Mesenchymal stem cell (in vitro differentiated cells and primary cell): Measurements from ENCODE around the gene PTCH1.

Experiments used
- DNase-seq: peaks from one replicate; pipeline ENCODE4 v3.0.0-alpha.2; 2013
- H2AFZ ChIP-seq: one replicate; pipeline ENCODE4 v1.6.1; 2013; ENCODE audit warnings: low read depth, mild to moderate bottlenecking, control low read depth, inconsistent platforms, low read length, moderate library complexity
- H2AK5ac ChIP-seq: 2 replicates; pipeline ENCODE4 v1.6.1; 2013; ENCODE audit warnings: low read length, moderate library complexity, mild to moderate bottlenecking, inconsistent platforms; ENCODE audit not compliant: severe bottlenecking
- H2BK120ac ChIP-seq: one replicate; pipeline ENCODE4 v1.6.1; 2013; ENCODE audit warnings: low read depth, mild to moderate bottlenecking, inconsistent platforms, low read length, moderate library complexity
- H2BK12ac ChIP-seq, 2 experiments: one replicate each; pipeline ENCODE4 v1.6.1; 2013; ENCODE audit warnings: inconsistent platforms in 2 of 2, low read length in 2 of 2, mild to moderate bottlenecking in 2 of 2, moderate library complexity in 2 of 2, control low read depth in 1 of 2
- H2BK15ac ChIP-seq: one replicate; pipeline ENCODE4 v1.6.1; 2013; ENCODE audit warnings: mild to moderate bottlenecking, low read depth, inconsistent platforms; ENCODE audit not compliant: poor library complexity, severe bottlenecking
- H2BK5ac ChIP-seq: 2 replicates; pipeline ENCODE4 v1.6.1; 2013; ENCODE audit warnings: low read depth, mild to moderate bottlenecking, low read length, control low read depth, inconsistent platforms; ENCODE audit not compliant: poor library complexity, severe bottlenecking
- H3K14ac ChIP-seq, 2 experiments: one replicate each; pipeline ENCODE4 v1.6.1; 2013; ENCODE audit warnings: inconsistent platforms in 2 of 2, low read length in 2 of 2, control low read depth in 1 of 2, mild to moderate bottlenecking in 1 of 2, moderate library complexity in 1 of 2
- H3K18ac ChIP-seq, 2 experiments: one replicate each; pipeline ENCODE4 v1.6.1; 2013; ENCODE audit warnings: inconsistent platforms in 2 of 2, low read length in 2 of 2, control low read depth in 1 of 2, low read depth in 1 of 2, mild to moderate bottlenecking in 1 of 2
- H3K23ac ChIP-seq, 2 experiments: one replicate each; pipeline ENCODE4 v1.6.1; 2013; ENCODE audit warnings: inconsistent platforms in 2 of 2, low read length in 2 of 2, mild to moderate bottlenecking in 2 of 2, moderate library complexity in 2 of 2, control low read depth in 1 of 2
- H3K27ac ChIP-seq: 2 replicates; pipeline ENCODE4 v1.5.1; 2013; ENCODE audit warnings: mild to moderate bottlenecking, moderate library complexity, low read length, control low read depth, inconsistent platforms; ENCODE audit not compliant: poor library complexity, severe bottlenecking
- H3K27me3 ChIP-seq, 2 experiments: 2 replicates each; pipeline versions ENCODE4 v1.6.1 to v1.7.0; 2013; ENCODE audit warnings: low read length in 2 of 2, mild to moderate bottlenecking in 2 of 2, moderate library complexity in 2 of 2, control low read depth in 1 of 2, inconsistent platforms in 1 of 2; ENCODE audit not compliant: control insufficient read depth in 1 of 2, insufficient read depth in 1 of 2
- H3K36me3 ChIP-seq, 2 experiments: 2 replicates each; pipeline versions ENCODE4 v1.6.1 to v1.7.0; 2013; ENCODE audit warnings: low read length in 2 of 2, control low read depth in 1 of 2, inconsistent platforms in 1 of 2, low read depth in 1 of 2, mild to moderate bottlenecking in 1 of 2; ENCODE audit not compliant: insufficient read depth in 2 of 2, control insufficient read depth in 1 of 2
- H3K4ac ChIP-seq, 2 experiments: one replicate each; pipeline ENCODE4 v1.6.1; 2013; ENCODE audit warnings: inconsistent platforms in 2 of 2, low read length in 2 of 2, mild to moderate bottlenecking in 2 of 2, moderate library complexity in 2 of 2, control low read depth in 1 of 2, low read depth in 1 of 2
- H3K4me1 ChIP-seq: 2 replicates; pipeline ENCODE4 v1.6.1; 2013; ENCODE audit warnings: low read depth, low read length, control low read depth; ENCODE audit not compliant: control insufficient read depth, insufficient read depth
- H3K4me2 ChIP-seq: 2 replicates; pipeline ENCODE4 v1.6.1; 2013; ENCODE audit warnings: low read length, mild to moderate bottlenecking, inconsistent platforms; ENCODE audit not compliant: poor library complexity, severe bottlenecking
- H3K4me3 ChIP-seq, 2 experiments: 2 replicates each; pipeline versions ENCODE4 v1.5.1 to v1.7.0; 2013; ENCODE audit warnings: low read length in 2 of 2, mild to moderate bottlenecking in 2 of 2, control low read depth in 1 of 2, low read depth in 1 of 2; ENCODE audit not compliant: insufficient read depth in 1 of 2
- H3K79me1 ChIP-seq: replicated peaks from 2 replicates; pipeline ENCODE4 v1.6.1; 2013; ENCODE audit warnings: mild to moderate bottlenecking, control low read depth, low read length, inconsistent platforms; ENCODE audit not compliant: poor library complexity, severe bottlenecking
- H3K9ac ChIP-seq: 2 replicates; pipeline ENCODE4 v1.7.0; 2013; ENCODE audit warnings: mild to moderate bottlenecking, low read length, moderate library complexity
- H3K9me3 ChIP-seq: 2 replicates; pipeline ENCODE4 v1.7.0; 2013; ENCODE audit warnings: mild to moderate bottlenecking, low read length; ENCODE audit not compliant: control insufficient read depth
- H4K8ac ChIP-seq: one replicate; pipeline ENCODE4 v1.6.1; 2013; ENCODE audit warnings: inconsistent platforms, mild to moderate bottlenecking, low read length, moderate library complexity
- H4K91ac ChIP-seq: one replicate; pipeline ENCODE4 v1.6.1; 2013; ENCODE audit warnings: mild to moderate bottlenecking, low read length, inconsistent platforms
- WGBS: methylation state at CpG from one replicate; pipeline ENCODE4 v1.1.7; 2013; ENCODE audit warnings: mixed read lengths; 5-methylcytosine and 5-hydroxymethylcytosine counted together

The PTCH1 gene

DNA sequence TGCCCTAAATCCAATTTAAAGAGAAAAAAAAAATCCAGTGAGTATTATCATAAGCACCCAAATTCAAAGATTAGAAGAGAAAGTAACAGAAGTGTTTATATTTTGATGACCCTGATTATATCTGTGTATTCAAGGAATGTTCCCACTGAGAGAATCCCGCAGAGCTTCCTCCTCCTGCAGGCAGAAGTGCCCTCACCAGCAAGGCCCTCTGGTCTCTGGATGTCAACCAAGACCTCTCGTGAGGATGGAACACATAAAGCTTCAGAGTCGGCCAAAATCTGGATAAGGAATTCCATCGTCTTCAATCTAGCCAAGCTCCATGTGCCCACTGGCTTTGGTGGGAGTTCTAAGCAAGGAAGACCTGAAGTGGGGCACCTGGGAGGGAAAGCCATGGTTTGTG is 18.1 kb downstream of the PTCH1 start:
- Histone ChIP-seq H3K36me3 (peaks cover 0 to 12% of the 10 kb centered on the region in 2 experiments), H3K9me3 (no peaks in the 10 kb centered on the region), H3K18ac (peak overlapping the region in 1 of 2 experiments; percentile 46), H4K8ac (no peak overlapping the region), H3K23ac (no peak overlapping the region), H3K14ac (no peak overlapping the region), H2AFZ (no peak overlapping the region), H2BK5ac (no peak overlapping the region), H3K9ac (no peak overlapping the region), H3K27ac (no peak overlapping the region), H4K91ac (peak overlapping the region; percentile 64), H3K79me1 (peaks cover 59% of the 10 kb centered on the region), H2BK15ac (no peak overlapping the region), H3K4me3 (no peak overlapping the region), H3K4ac (peak overlapping the region in 1 of 2 experiments; percentile 60), H3K4me2 (no peak overlapping the region), H2BK12ac (peak overlapping the region in 1 of 2 experiments; percentile 59), H3K27me3 (no peaks in the 10 kb centered on the region), H2AK5ac (no peak overlapping the region), H2BK120ac (no peak overlapping the region), H3K4me1 (peaks cover 22% of the 10 kb centered on the region)
- 49% methylated on average over 4 of the region's 4 CpGs for WGBS
- DNase-seq, result peak; percentile 53

DNA sequence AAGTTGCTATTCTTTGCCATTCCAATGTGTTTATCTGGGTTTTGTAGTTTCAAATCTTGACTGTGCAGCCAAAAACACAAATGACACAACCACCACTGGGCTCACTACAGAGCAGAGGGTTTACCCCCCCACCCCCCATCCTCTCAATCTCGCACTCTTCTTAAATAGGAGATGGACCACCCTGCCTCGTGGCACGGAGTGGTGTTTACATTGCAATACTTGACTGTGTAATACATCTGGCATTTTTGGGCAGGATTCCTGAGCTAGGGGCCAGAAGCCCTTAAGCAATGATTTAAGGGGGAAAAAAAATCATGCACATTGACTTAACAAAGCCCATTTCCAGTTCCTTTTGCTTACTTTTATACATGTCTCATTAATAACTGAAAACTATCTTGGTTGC is 19.0 kb downstream of the PTCH1 start:
- no peak overlapping the region for H3K14ac ChIP-seq
- H4K8ac ChIP-seq, result no peak overlapping the region
- 0% methylated on average over 2 of the region's 3 CpGs for WGBS
- H3K9me3 ChIP-seq, result no peaks in the 10 kb centered on the region
- H2BK12ac ChIP-seq, result peak overlapping the region in 1 of 2 experiments; percentile 81
- no peak overlapping the region for H3K27ac ChIP-seq
- no peak overlapping the region for H4K91ac ChIP-seq
- no peak overlapping the region for H2AK5ac ChIP-seq
- no peak overlapping the region for H3K23ac ChIP-seq
- no peak overlapping the region for H3K4me3 ChIP-seq
- peaks cover 61% of the 10 kb centered on the region for H3K79me1 ChIP-seq
- peaks cover 0 to 12% of the 10 kb centered on the region in 2 experiments for H3K36me3 ChIP-seq
- H3K4me2 ChIP-seq, result no peak overlapping the region
- peak; percentile 50 for DNase-seq
- H2BK15ac ChIP-seq, result no peak overlapping the region
- no peaks in the 10 kb centered on the region for H3K27me3 ChIP-seq
- no peak overlapping the region for H2BK5ac ChIP-seq
- no peak overlapping the region for H2AFZ ChIP-seq
- no peak overlapping the region for H3K9ac ChIP-seq
- H3K4me1 ChIP-seq, result peaks cover 22% of the 10 kb centered on the region
- H2BK120ac ChIP-seq, result no peak overlapping the region
- H3K4ac ChIP-seq, result no peak overlapping the region
- H3K18ac ChIP-seq, result no peak overlapping the region

DNA sequence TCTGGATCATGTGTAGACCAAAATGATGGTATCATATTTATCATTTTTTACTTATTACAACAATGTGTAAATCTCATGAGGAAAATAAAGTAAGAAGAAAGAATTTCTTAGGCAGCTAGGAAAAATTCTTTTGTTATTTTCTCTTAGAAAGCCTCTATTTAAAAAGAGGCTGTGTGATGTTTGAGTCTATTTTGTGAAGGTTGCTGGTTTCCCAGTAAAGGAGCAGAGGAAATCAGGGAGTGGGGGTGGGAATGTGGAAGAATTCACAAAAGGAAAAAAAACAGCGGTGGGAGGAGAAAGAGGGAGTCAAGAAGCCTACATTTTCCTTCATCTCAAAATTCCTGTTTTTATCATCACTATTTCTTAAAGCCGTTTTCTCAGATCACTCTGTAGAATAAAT is 20.1 kb downstream of the PTCH1 start:
- Histone ChIP-seq H3K36me3 (peaks cover 0 to 8% of the 10 kb centered on the region in 2 experiments), H2BK120ac (no peak overlapping the region)
- WGBS, result 92% methylated on average over 1 of the region's 2 CpGs

DNA sequence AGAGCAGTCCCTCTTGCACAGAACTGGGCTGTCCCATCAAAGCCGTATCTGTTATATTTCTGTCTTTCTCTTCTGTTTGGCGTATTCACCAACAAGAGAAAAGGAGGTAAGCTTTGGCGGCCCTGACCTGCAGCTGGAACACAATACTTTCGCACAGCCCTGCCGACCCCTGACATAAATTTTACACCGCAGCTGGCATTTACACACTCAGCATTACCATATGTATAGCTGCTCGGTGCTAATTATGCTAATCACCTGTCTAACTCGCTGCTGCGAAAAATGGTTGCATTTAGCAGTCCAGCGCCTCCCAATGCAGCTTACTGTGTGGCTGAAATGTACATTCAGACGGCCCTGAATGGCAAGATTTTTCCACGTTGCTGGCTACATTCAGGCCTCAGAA is 20.8 kb downstream of the PTCH1 start:
- Histone ChIP-seq H3K9ac (no peak overlapping the region), H2BK5ac (no peak overlapping the region), H2BK12ac (peak overlapping the region in 1 of 2 experiments; percentile 39), H3K4me3 (no peak overlapping the region), H3K36me3 (peaks cover 0 to 8% of the 10 kb centered on the region in 2 experiments), H3K27ac (no peak overlapping the region), H3K4me1 (peaks cover 20% of the 10 kb centered on the region), H4K8ac (no peak overlapping the region), H2BK15ac (no peak overlapping the region), H2AK5ac (no peak overlapping the region), H3K14ac (no peak overlapping the region), H3K4me2 (no peak overlapping the region), H3K9me3 (no peaks in the 10 kb centered on the region), H2AFZ (no peak overlapping the region), H4K91ac (no peak overlapping the region), H3K18ac (peak overlapping the region; percentile 10 to 32), H3K27me3 (no peaks in the 10 kb centered on the region), H3K79me1 (peaks cover 57% of the 10 kb centered on the region), H3K23ac (no peak overlapping the region), H3K4ac (peak overlapping the region in 1 of 2 experiments; percentile 44), H2BK120ac (no peak overlapping the region)
- WGBS, result 71% methylated on average over 12 of the region's 12 CpGs
- DNase-seq, result no peak

More for the DNA sequence above, 20.1 kb downstream of the PTCH1 start:
- Histone ChIP-seq H3K23ac (no peak overlapping the region), H2AFZ (no peak overlapping the region), H2BK15ac (no peak overlapping the region), H3K27me3 (no peaks in the 10 kb centered on the region), H3K9me3 (no peaks in the 10 kb centered on the region), H2AK5ac (no peak overlapping the region), H3K14ac (no peak overlapping the region), H2BK12ac (no peak overlapping the region), H4K8ac (no peak overlapping the region), H3K18ac (no peak overlapping the region), H3K27ac (no peak overlapping the region), H2BK5ac (no peak overlapping the region), H3K4ac (no peak overlapping the region), H3K4me1 (peaks cover 20% of the 10 kb centered on the region), H3K4me3 (no peak overlapping the region), H3K9ac (no peak overlapping the region), H3K4me2 (no peak overlapping the region), H4K91ac (no peak overlapping the region), H3K79me1 (peaks cover 54% of the 10 kb centered on the region)
- DNase-seq, result no peak
